Omental fat pad (tissue), 4 donors: Measurements from ENCODE around the gene HLA-DMB. TPM values are rescaled to one million over a fixed set of nuclear protein-coding genes. Genes with fewer than 3 reads are reported as not detected.

ENCODE experiments used
- ATAC-seq: fragments of 150-250 bp; one replicate; pipeline ENCODE4 v1.9.1; 2016; ENCODE audit warnings: mild to moderate bottlenecking, moderate library complexity; ENCODE audit not compliant: low FRiP score
- DNase-seq: peaks from one replicate; pipeline ENCODE4 v3.0.0-alpha.2; 2019; ENCODE audit warnings: low spot score
- total RNA-seq, 4 donors: library from RNA; depleted of rRNA; stranded (reverse); fragments of >200 nt; gene quantifications; one replicate each; pipeline ENCODE4 v1.1.0, GENCODE V29; 2016
- TF ChIP-seq, protein P1 (sequence below), 3 donors: fragments of 450-650 bp; IDR thresholded peaks; one replicate each; pipeline ENCODE4 v1.5.1; 2016 to 2017; ENCODE audit warnings: antibody characterized with exemption in 3 of 3, mild to moderate bottlenecking in 3 of 3, moderate library complexity in 2 of 3

The HLA-DMB gene
- total RNA-seq, 4 donors from 2014 or later: 18.4 to 79.6 (median 35.0) TPM

DNA sequence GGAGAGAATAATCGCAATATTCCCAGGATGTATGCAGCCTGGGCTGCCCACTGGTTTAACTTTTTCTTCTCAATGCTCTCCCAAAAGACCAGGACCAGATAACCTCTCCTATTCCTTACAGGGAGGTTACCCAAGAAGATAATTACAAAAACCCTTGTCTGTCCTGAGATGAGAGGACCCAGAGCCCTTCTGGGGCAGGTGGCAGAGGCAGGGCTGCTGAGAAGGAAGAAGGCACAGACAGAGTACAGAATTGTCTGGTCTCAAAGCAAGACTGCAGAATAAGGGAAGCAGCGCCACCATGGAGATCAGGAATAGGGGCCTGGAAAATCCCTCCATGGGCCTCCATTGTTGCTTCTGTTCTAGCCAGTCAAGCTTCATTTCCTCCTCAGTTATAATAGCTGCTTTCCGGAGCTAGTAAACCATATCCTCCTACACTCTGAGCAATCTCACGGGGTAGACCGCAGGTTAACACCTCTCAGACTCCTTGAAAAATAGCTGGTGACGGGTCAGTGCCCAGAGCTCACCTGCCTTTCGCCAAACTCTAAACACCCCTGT is 463 bp upstream of the HLA-DMB start:
- TF ChIP-seq, protein P1, sequence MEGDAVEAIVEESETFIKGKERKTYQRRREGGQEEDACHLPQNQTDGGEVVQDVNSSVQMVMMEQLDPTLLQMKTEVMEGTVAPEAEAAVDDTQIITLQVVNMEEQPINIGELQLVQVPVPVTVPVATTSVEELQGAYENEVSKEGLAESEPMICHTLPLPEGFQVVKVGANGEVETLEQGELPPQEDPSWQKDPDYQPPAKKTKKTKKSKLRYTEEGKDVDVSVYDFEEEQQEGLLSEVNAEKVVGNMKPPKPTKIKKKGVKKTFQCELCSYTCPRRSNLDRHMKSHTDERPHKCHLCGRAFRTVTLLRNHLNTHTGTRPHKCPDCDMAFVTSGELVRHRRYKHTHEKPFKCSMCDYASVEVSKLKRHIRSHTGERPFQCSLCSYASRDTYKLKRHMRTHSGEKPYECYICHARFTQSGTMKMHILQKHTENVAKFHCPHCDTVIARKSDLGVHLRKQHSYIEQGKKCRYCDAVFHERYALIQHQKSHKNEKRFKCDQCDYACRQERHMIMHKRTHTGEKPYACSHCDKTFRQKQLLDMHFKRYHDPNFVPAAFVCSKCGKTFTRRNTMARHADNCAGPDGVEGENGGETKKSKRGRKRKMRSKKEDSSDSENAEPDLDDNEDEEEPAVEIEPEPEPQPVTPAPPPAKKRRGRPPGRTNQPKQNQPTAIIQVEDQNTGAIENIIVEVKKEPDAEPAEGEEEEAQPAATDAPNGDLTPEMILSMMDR (IDR thresholded peaks at IDR 0.05): no peak
- no peak for ATAC-seq
- DNase-seq: no peak

DNA sequence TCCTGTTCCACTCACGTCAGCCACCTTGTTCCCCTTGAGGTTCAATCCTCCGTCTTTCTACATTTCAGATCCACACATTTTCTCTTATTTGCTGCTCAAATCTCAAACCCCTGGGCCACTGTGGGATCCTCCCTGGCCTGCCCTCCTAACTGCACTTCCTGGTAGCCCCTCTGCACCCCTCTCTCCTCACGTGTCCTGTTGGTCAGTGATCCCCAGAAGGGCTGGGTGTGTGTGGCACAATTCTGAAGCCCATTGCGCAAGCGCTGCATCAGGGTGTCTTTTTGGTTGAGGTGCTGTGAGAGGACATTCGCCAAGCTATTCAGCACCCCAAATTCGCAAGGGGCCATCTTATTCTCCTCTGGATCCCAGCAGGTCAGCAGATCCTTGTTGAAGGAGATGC is 2.3 kb downstream of the HLA-DMB start:
- DNase-seq: no peak
- TF ChIP-seq, protein P1 (IDR thresholded peaks at IDR 0.05): no peak
- no peak for ATAC-seq

DNA sequence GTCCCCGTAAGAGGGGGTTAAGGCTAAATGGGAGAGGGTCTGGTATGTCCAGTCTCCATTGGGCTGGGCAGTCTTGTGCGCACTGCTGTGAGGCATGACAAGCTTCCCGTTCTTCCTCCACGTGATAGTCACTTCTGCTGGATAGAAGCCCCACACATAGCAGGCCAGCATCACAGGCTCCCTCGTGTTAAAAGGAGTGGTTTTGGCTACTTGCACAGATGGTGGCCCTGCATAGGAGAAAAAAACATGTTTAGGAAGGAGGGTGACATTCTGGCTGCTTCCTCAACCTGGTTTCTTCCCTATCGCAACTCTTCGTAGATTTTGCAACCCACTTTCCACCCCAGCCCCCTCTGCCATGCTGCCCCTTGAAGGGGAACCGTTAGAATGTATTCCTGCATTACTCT is 3.6 kb downstream of the HLA-DMB start:
- TF ChIP-seq, protein P1 (IDR thresholded peaks at IDR 0.05): no peak
- no peak for DNase-seq
- no peak for ATAC-seq

DNA sequence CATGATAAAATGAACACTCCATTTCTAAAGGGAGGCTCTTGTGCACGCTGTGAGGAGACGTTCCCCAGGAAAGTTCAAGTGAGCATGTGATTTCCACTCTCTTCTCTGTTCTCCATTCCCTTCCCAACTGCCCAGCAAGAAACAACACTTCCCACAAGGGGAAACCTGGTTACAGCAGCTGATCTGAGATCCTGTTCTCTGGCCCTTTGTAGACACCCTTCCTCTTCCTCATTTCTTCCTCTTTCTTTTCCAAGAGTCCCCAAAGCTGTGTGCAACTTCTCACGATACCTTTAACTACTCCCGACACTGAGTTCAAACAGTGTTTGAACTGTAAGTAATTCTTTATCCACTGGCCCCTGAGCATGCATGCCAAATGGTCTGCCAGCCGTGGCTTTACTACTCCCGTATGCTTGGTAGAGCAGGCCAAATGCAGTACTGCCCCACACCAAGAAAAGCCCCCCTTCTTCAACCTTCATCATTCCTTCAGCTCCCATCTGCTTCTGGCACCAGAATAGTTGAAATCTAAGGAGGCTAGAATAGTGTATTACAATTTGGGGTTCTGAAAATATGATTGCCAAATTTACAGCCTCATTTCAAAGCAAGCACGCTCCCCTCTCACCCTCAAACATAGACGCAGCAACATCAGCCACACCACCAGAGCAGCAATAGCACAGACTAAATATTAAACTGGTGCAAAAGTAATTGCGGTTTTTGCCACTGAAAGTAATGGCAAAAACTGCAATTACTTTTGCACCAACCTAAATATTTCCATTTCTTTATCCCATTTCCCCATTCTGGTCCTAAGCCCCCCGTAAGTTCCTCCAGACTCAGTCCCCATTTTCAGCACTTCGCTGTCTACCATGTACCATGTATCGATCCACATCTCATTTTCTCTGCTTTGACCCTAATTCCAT is 4.3 kb downstream of the HLA-DMB start:
- TF ChIP-seq, protein P1 (IDR thresholded peaks at IDR 0.05): no peak
- DNase-seq: no peak
- no peak for ATAC-seq

DNA sequence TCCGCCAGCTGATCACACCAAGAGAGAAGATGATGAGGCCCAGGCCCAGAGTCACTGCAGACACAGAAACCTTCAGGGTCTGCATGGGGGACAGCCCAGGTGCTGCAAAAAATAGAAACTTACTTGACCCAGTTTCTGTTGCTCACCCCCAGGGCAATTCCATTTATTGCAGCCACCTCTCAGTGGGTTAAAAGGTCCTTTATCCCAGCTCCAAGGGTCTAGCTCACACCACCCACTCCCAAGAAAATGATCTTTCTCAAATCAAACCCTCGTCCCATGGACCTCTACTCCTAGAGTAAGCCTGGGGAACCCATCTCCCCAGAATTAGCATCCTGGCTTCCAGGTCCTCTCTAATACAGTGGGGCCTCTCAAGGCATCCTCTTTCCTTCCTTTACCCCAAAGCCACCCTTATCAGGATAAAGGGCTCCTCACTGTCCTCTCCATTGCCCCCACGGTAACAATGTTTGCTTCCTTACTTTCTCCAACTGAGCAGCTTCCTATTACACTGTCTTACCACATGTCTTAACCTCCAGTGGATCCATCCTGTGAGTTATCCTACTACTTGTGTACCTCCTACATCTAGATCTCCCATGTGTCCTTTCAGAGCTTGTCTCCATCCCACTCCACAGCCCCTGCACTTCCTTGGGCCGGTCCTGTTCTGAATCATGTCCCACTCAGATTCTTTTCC is 5.1 kb downstream of the HLA-DMB start:
- no peak for ATAC-seq
- DNase-seq: no peak
- TF ChIP-seq, protein P1 (IDR thresholded peaks at IDR 0.05): no peak

DNA sequence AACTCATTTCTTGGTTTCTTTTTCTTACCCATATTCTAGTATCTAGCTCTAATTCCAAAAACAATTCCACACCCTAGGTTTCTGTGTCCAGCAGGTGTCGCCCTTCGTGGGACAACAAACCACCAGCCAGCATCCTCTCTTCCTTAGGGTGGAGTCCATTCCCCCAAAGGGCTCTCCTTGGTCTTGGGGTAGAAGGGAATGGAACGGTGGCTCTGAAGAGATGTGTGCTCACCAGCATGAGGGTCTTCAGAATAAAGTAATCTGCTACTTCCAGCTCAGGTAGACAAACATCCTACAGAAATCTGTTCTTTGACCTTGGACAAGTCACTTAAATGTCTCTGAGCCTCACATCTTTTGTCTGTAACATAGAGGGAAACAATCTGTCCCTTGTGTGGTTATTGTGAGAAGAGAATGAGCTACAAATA is 7.2 kb downstream of the HLA-DMB start:
- TF ChIP-seq, protein P1 (IDR thresholded peaks at IDR 0.05): peak in 1 of 3 donors; percentile 26
- ATAC-seq (peak; percentile 79), DNase-seq (peak; percentile 98)
